ENCODE measurements around the gene AEN.

The AEN gene

DNA sequence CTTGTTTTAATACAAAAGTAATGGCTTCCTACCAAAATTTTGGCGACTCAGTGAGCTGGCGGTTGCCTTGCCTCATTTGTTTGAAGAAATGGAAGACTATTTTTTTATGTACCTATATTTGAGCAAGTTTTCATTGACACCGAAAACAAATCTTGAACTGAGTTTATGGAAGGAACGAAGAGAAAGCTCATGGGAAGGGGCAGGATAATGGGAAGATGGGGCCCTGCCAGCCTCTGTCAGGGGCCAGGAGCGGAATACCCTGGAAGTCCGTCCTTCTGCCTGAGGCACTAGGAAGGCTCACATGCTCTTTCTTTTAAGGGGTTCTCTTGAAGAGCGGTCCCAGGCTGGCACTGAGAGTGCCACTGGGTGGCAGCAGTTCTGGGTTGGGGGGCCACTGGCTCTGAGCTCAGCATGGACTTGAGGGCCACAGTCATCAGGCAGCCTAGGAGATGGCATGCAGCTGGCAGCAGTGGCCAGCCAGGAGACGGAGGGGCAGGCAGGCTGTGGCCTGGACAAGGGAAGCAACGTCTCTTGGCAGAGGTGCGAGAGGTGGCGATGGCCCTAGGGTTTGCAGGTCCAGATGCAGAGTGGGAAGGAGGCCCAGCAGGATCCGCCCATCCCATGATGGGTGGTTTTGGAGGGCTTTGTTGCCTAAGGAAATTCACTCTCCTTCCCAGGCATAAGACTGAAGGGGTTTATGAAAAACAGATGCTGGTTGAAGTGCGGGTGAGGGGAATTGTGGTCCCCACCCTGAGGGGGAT is 59.3 kb downstream of the AEN start:
- DNase-seq, result no peak

DNA sequence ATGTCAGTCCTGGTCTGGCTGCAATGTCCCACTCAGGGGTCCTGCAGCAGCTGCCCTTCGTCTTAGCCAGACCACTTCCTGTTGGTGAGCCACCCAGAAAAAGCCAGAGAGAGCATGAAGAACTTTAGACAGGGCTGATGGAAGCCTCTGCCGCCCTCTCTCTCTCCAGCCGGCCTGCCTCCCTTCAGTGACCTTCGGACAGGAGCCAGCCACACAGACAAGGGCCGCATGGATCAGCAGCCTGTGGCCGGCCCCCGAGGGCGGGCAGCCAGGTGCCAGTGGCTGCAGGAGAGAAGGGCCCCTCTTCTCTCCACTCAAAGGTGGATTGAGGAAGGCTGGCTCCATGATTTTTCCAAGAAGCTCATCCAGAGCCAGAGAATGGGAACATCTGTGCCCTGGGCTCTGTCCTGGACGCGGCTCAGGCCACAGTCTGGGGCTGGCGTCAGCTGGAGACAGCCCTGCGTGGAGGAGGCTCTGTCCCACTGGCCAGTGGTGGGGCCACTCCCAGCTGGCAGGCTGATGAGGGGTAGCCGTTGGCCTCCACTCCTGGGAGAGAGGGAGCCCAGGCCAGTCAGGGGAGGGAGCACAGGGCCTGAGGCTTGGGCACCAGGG is 60.6 kb downstream of the AEN start:
- no peak for DNase-seq

Measured in CD4-positive, alpha-beta T cell treated with Interleukin-10 for 1 hour (primary cell).